Mesendoderm (in vitro differentiated cells): Measurements from ENCODE around the gene PARD3.

Experiments used
- DNase-seq: peaks from one replicate; pipeline ENCODE4 v3.0.0; 2013
- H2AK5ac ChIP-seq: 2 replicates; pipeline ENCODE4 v1.6.1; 2013; ENCODE audit warnings: low read length, inconsistent platforms
- H2BK120ac ChIP-seq: 2 replicates; pipeline ENCODE4 v1.6.1; 2013; ENCODE audit warnings: low read depth, mild to moderate bottlenecking, low read length, moderate library complexity, mixed read lengths
- H2BK15ac ChIP-seq: replicated peaks from 2 replicates; pipeline ENCODE4 v1.6.1; 2013; ENCODE audit warnings: low read depth, mild to moderate bottlenecking, moderate library complexity
- H2BK5ac ChIP-seq: 2 replicates; pipeline ENCODE4 v1.6.1; 2013; ENCODE audit warnings: low read length, inconsistent platforms
- H3K18ac ChIP-seq: 2 replicates; pipeline ENCODE4 v1.6.1; 2013; ENCODE audit warnings: mild to moderate bottlenecking, low read length, mixed read lengths
- H3K23ac ChIP-seq: one replicate; pipeline ENCODE4 v1.6.1; 2013; ENCODE audit warnings: low read length
- H3K27ac ChIP-seq: 2 replicates; pipeline ENCODE4 v1.5.1; 2013; ENCODE audit warnings: low read depth, mild to moderate bottlenecking, inconsistent platforms, low read length, moderate library complexity
- H3K27me3 ChIP-seq: 2 replicates; pipeline ENCODE4 v1.6.1; 2013; ENCODE audit warnings: low read length, control low read depth, mild to moderate bottlenecking, inconsistent platforms; ENCODE audit not compliant: insufficient read depth, poor library complexity
- H3K36me3 ChIP-seq: 2 replicates; pipeline ENCODE4 v1.6.1; 2013; ENCODE audit warnings: low read length, inconsistent platforms; ENCODE audit not compliant: control insufficient read depth, insufficient read depth
- H3K4ac ChIP-seq: one replicate; pipeline ENCODE4 v1.6.1; 2013; ENCODE audit warnings: low read depth, mild to moderate bottlenecking, low read length, moderate library complexity
- H3K4me1 ChIP-seq: 2 replicates; pipeline ENCODE4 v1.6.1; 2013; ENCODE audit warnings: low read depth, low read length, inconsistent platforms; ENCODE audit not compliant: control insufficient read depth
- H3K4me2 ChIP-seq: 2 replicates; pipeline ENCODE4 v1.6.1; 2013; ENCODE audit warnings: low read length
- H3K4me3 ChIP-seq: 2 replicates; pipeline ENCODE4 v1.5.1; 2013; ENCODE audit warnings: mild to moderate bottlenecking, low read length
- H3K56ac ChIP-seq: one replicate; pipeline ENCODE4 v1.6.1; 2013; ENCODE audit warnings: low read length
- H3K79me1 ChIP-seq: 2 replicates; pipeline ENCODE4 v1.6.1; 2013; ENCODE audit warnings: low read length, inconsistent platforms
- H3K79me2 ChIP-seq: 2 replicates; pipeline ENCODE4 v1.6.1; 2013; ENCODE audit warnings: mild to moderate bottlenecking, low read length; ENCODE audit not compliant: control insufficient read depth, insufficient read depth
- H3K9ac ChIP-seq: 2 replicates; pipeline ENCODE4 v1.6.1; 2013; ENCODE audit warnings: low read length, inconsistent platforms
- H4K5ac ChIP-seq: one replicate; pipeline ENCODE4 v1.6.1; 2013; ENCODE audit warnings: low read length
- H4K8ac ChIP-seq: one replicate; pipeline ENCODE4 v1.6.1; 2013; ENCODE audit warnings: low read depth, mild to moderate bottlenecking, control low read depth, low read length, moderate library complexity
- WGBS: extraction: QIAGEN DNeasy Blood & Tissue Kit; methylation state at CpG from one replicate; pipeline ENCODE4 v1.1.7; 2013; ENCODE audit warnings: low lambda C conversion rate, missing lambda C conversion rate; ENCODE audit not compliant: insufficient coverage; ENCODE audit errors: extremely low coverage; 5-methylcytosine and 5-hydroxymethylcytosine counted together

The PARD3 gene

GRCh38 chr10:34739915-34740314 is 75.2 kb downstream of the PARD3 start:
- Histone ChIP-seq H2AK5ac (no peak overlapping the region), H3K27me3 (no peaks in the 10 kb centered on the region), H3K79me1 (peaks cover 28% of the 10 kb centered on the region), H3K23ac (no peak overlapping the region), H2BK120ac (no peak overlapping the region), H2BK5ac (no peak overlapping the region), H3K4me3 (no peak overlapping the region), H4K8ac (no peak overlapping the region), H3K27ac (no peak overlapping the region), H3K9ac (peak overlapping the region; percentile 45), H3K4me1 (peaks cover 8% of the 10 kb centered on the region), H3K56ac (peak overlapping the region; percentile 57), H4K5ac (no peak overlapping the region), H3K36me3 (no peaks in the 10 kb centered on the region), H3K4ac (no peak overlapping the region), H2BK15ac (no peak overlapping the region), H3K18ac (no peak overlapping the region), H3K79me2 (peaks cover 60% of the 10 kb centered on the region), H3K4me2 (peak overlapping the region; percentile 28)
- DNase-seq: peak; percentile 95
- no CpG with 5 or more reads among the region's 9 CpGs for WGBS

- Histone ChIP-seq H3K4ac (no peak overlapping the region), H3K27me3 (no peaks in the 10 kb centered on the region), H3K4me1 (peaks cover 8% of the 10 kb centered on the region), H3K9ac (no peak overlapping the region), H4K8ac (no peak overlapping the region), H2BK120ac (no peak overlapping the region), H3K79me2 (peaks cover 43% of the 10 kb centered on the region), H3K56ac (no peak overlapping the region), H2AK5ac (no peak overlapping the region), H3K4me2 (no peak overlapping the region), H3K27ac (no peak overlapping the region), H4K5ac (no peak overlapping the region), H2BK15ac (no peak overlapping the region), H3K36me3 (no peaks in the 10 kb centered on the region), H2BK5ac (no peak overlapping the region), H3K79me1 (peaks cover 15% of the 10 kb centered on the region), H3K4me3 (no peak overlapping the region), H3K23ac (no peak overlapping the region), H3K18ac (no peak overlapping the region)
- peak; percentile 60 for DNase-seq
- no CpG with 5 or more reads among the region's 7 CpGs for WGBS
Observed at GRCh38 chr10:34737772-34738169, 77.3 kb downstream of the PARD3 start.

- H3K23ac ChIP-seq: no peak overlapping the region
- H4K8ac ChIP-seq: no peak overlapping the region
- peak; percentile 43 for DNase-seq
- H3K56ac ChIP-seq: no peak overlapping the region
- peaks cover 12% of the 10 kb centered on the region for H3K79me1 ChIP-seq
- no peaks in the 10 kb centered on the region for H3K36me3 ChIP-seq
- H3K4me3 ChIP-seq: no peak overlapping the region
- H3K4ac ChIP-seq: no peak overlapping the region
- peaks cover 8% of the 10 kb centered on the region for H3K4me1 ChIP-seq
- H3K27me3 ChIP-seq: no peaks in the 10 kb centered on the region
- no peak overlapping the region for H4K5ac ChIP-seq
- H2BK15ac ChIP-seq: no peak overlapping the region
- H2BK120ac ChIP-seq: no peak overlapping the region
- H3K18ac ChIP-seq: no peak overlapping the region
- no peak overlapping the region for H3K4me2 ChIP-seq
- WGBS: no CpG with 5 or more reads among the region's 12 CpGs
- H2AK5ac ChIP-seq: no peak overlapping the region
- no peak overlapping the region for H3K27ac ChIP-seq
- no peak overlapping the region for H3K9ac ChIP-seq
- H2BK5ac ChIP-seq: no peak overlapping the region
- H3K79me2 ChIP-seq: peaks cover 42% of the 10 kb centered on the region
Observed at GRCh38 chr10:34736976-34737771, 77.9 kb downstream of the PARD3 start.

- Histone ChIP-seq H2BK5ac (no peak overlapping the region), H3K56ac (no peak overlapping the region), H2AK5ac (no peak overlapping the region), H3K27ac (no peak overlapping the region), H3K9ac (no peak overlapping the region), H3K4ac (no peak overlapping the region), H2BK15ac (no peak overlapping the region), H3K4me1 (peaks cover 6% of the 10 kb centered on the region), H4K8ac (no peak overlapping the region), H4K5ac (no peak overlapping the region), H3K36me3 (no peaks in the 10 kb centered on the region), H3K23ac (no peak overlapping the region), H3K27me3 (no peaks in the 10 kb centered on the region), H2BK120ac (no peak overlapping the region), H3K18ac (no peak overlapping the region), H3K4me2 (no peak overlapping the region), H3K79me2 (peaks cover 43% of the 10 kb centered on the region), H3K79me1 (peaks cover 8% of the 10 kb centered on the region), H3K4me3 (no peak overlapping the region)
- WGBS: no CpG with 5 or more reads among the region's 3 CpGs
- DNase-seq: no peak
Observed at GRCh38 chr10:34734918-34735317, 80.2 kb downstream of the PARD3 start.

GRCh38 chr10:34732926-34733325 is 82.2 kb downstream of the PARD3 start:
- no peak overlapping the region for H2AK5ac ChIP-seq
- no CpG with 5 or more reads among the region's 4 CpGs for WGBS
- H3K27ac ChIP-seq: no peak overlapping the region
- no peak overlapping the region for H3K23ac ChIP-seq
- no peak overlapping the region for H2BK5ac ChIP-seq
- H3K56ac ChIP-seq: no peak overlapping the region
- H3K27me3 ChIP-seq: no peaks in the 10 kb centered on the region
- no peak overlapping the region for H3K4me2 ChIP-seq
- no peaks in the 10 kb centered on the region for H3K36me3 ChIP-seq
- peaks cover 3% of the 10 kb centered on the region for H3K4me1 ChIP-seq
- no peak overlapping the region for H3K9ac ChIP-seq
- no peak overlapping the region for H3K18ac ChIP-seq
- no peak overlapping the region for H3K4me3 ChIP-seq
- no peak overlapping the region for H2BK15ac ChIP-seq
- DNase-seq: peak; percentile 79
- peaks cover 12% of the 10 kb centered on the region for H3K79me1 ChIP-seq
- no peak overlapping the region for H4K5ac ChIP-seq
- H2BK120ac ChIP-seq: no peak overlapping the region
- H4K8ac ChIP-seq: no peak overlapping the region
- H3K4ac ChIP-seq: no peak overlapping the region
- H3K79me2 ChIP-seq: peaks cover 41% of the 10 kb centered on the region
